Caki2 (cell line): Measurements from ENCODE around the gene IFRD2. TPM values are rescaled to one million over a fixed set of nuclear protein-coding genes. Genes with fewer than 3 reads are reported as not detected.
A peak's percentile ranks its signal among the peaks of the same experiment; 100 is the strongest.
"Not testable (repeated sequence)": the region's sequence is repeated elsewhere in the genome, so short reads cannot be mapped to it uniquely, and the experiment has no call there.

Source experiments
- DNase-seq: peaks from one replicate; pipeline ENCODE4 v3.0.0-alpha.2; 2015; ENCODE audit warnings: low read depth
- in situ Hi-C: cut with HindIII; loops from 2 replicates; pipeline ENCODE4 v1.10.0; 2016; ENCODE audit warnings: low sequenced_read_pairs, low pct_unique_long_range_greater_than_20kb, mixed read lengths
- total RNA-seq: library from RNA; depleted of rRNA; stranded (reverse); fragments of >200 nt; shearing (Covaris generic); gene quantifications from 2 replicates; pipeline ENCODE4 v1.2.3, GENCODE V29; 2014; ENCODE audit warnings: low replicate concordance; rRNA removed

IFRD2 gene
- total RNA-seq, 1 experiment from 2014 or later, result 69.5 TPM

DNA sequence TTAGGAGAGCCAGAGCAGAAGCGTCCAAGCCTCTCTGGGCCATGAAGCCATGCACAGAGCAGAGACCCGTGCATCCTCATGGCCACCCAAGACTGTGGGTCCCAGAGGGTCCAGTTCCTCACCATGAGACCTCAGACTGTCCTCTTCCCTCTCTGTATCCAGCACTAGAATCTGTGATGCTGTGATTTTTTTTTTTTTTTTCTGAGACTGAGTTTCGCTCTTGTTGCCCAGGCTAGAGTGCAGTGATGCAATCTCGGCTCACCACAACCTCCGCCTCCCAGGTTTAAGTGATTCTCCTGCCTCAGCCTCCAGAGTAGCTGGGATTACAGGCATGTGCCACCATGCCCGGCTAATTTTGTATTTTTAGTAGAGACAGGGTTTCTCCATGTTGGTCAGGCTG is 47.4 kb downstream of the IFRD2 start:
- DNase-seq, in situ Hi-C loops: not testable (repeated sequence)

DNA sequence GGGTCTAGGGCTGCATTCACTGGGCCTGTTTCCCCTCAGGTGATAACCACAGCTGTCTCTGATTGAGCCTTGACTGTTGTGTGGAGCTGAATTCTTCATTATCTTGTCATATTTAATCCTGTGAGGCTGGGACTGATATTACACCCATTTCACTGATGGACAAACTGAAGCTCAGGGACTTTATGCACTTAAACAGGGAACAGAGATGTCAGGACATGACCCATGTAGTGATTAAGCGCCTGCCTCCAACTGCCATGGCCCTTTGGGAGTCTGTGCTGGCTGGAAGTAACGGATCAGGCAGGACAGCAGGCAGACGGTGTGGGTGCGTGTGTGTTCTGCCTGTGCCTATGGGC is 48.7 kb downstream of the IFRD2 start:
- in situ Hi-C loops, result no loop called here
- no peak for DNase-seq

DNA sequence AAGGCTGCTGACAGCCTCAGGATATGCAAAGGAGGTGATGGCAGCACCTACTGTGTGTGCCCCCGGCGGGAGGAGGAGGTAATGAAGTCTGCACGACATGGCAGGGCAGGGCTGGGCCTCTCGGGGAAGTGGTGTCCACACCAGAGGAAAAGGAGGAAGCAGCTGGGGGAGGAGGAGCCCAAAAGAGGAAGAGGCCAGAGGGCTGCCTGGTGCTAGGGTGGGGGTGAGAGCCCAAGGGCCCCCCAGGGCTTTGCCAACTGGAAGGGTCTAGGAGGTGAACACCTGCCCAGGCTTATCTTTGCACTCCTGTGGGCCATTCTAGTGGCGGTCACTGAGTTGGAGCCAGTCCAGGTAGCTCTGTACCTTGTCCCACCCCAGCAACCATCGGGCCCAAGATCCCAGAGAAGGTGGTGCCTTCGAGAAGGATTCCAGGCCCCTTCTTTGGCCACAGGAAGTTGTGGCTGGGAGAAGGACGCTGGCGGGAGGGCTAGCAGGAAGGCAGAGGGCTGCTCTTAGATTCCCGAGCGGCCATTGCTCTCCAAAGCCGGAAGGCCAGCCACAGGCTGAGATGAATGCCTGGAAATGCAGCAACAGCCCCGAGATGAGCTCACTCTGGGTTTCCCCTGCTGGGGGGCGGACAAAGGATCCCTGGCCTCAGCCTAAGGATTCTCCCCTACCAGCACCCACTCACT is 49.2 kb downstream of the IFRD2 start:
- no peak for DNase-seq
- in situ Hi-C loops, result no loop called here

DNA sequence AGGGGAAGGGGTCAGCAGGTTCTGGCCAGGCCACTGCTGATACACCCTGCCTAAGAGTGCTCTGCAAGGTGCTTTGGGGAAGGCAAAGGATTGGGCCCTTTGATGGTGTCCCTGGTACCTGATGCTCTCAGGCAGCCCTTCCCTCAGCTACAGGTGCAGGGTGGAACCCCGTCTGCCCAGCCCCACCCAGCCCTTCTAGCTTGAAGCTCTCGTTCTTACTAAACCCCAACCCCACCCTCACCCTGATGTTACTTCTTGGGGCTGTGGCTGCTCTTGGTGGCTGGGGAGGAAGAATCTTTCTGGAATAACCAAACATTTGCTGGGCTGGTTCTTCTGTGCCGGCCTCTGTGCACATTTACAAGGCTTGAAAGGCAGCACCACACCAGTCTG is 49.9 kb downstream of the IFRD2 start:
- in situ Hi-C loops, result no loop called here
- DNase-seq, result no peak

DNA sequence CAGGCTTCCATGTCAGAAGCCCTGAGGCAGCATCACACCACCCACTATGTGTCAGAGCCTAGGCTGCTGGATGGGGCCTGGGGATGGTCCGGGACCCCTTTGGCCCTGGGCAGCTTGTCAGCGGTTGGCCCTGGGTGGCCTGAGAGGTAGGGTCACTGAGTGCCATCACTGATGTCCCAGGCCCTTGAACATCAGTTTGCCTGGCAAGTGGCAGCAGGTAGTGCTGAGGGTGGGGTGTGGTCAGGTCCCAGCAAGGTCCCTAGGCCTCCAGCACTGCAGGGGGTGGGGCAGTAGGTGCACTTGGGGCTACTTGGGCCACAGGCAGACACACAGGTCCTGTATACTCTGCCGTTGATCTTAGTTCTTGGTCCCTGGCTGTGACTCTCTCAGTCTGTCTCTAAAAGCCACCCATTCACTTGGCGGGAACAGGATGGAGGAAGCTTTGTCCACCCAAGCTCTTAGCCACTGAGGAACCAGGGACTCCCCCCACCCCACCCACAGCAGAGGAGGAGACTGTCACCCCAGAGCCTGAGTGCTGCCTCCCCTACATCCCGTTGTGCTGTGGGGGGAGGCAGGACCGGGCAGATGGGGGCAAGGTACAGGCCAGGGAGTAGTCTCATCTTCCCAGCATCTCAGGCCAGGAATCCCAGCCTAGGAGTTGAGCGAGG is 50.4 kb downstream of the IFRD2 start:
- in situ Hi-C loops, result no loop called here

DNA sequence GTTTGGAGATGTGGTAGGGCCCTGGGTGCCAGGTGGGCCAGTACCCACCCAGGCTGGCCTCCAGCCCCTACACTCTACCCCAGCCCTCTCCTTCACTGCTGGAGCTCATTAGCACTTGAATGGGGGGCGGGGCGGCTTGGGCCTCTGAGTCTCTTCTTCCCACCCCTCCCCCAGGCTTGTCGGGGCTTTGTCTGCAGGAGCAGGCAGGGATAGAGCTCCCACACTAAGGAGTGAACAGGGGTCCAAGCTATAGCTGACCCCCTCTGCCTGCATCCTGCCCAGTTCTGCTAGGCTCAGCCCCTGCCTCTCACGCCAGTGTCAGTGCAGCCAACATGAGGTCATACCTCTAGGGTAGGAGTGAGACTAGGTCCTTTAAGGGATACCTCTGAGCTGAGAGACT is 51.1 kb downstream of the IFRD2 start:
- no peak for DNase-seq
- in situ Hi-C loops, result no loop called here

More for the DNA sequence above, 50.4 kb downstream of the IFRD2 start:
- DNase-seq, result no peak

DNA sequence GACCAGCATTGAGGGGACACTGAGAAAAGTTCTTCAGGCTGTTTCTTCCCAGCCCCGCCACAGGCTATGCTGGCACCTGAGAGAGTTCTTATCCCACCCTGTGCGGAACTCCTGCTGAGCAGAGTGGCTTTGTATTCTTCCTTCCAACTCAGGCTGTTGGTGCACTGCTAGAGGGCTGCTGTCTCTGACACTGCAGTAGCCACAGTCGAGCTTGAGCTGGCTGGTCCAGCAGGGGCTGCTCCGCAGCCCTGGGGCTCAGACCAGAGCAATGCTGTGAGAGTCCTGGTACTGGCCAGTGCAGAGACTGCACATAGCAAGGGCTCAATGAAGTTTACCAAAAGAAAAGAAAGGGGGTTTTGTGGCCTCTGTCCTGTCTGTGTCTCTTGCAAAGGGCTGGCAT is 52.6 kb downstream of the IFRD2 start:
- in situ Hi-C loops, result no loop called here
- no peak for DNase-seq

DNA sequence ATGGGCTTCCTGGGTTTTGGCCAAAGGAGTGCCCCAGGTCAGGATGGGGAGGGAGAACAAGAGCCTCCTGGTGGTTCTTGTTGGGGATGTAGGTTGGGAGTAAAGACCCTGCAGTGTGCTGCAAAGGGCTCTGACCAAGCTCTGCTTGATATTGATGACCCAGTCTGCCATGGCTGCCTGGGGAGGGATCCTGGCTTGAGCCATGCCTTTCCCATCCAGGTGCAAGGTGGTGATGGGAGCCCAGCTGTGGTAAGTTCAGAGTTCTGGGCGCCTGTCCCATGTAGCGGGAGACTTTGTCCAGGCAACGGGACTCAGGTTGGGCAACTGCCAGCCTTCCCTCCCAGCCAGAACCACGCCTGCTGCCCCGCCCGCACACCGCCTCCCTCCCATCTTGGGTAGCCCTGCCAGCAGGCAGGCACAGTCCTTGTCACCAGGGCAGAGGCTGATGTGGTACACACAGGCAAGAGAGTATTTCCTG is 53.6 kb downstream of the IFRD2 start:
- in situ Hi-C loops, result no loop called here
- DNase-seq, result peak; percentile 56

DNA sequence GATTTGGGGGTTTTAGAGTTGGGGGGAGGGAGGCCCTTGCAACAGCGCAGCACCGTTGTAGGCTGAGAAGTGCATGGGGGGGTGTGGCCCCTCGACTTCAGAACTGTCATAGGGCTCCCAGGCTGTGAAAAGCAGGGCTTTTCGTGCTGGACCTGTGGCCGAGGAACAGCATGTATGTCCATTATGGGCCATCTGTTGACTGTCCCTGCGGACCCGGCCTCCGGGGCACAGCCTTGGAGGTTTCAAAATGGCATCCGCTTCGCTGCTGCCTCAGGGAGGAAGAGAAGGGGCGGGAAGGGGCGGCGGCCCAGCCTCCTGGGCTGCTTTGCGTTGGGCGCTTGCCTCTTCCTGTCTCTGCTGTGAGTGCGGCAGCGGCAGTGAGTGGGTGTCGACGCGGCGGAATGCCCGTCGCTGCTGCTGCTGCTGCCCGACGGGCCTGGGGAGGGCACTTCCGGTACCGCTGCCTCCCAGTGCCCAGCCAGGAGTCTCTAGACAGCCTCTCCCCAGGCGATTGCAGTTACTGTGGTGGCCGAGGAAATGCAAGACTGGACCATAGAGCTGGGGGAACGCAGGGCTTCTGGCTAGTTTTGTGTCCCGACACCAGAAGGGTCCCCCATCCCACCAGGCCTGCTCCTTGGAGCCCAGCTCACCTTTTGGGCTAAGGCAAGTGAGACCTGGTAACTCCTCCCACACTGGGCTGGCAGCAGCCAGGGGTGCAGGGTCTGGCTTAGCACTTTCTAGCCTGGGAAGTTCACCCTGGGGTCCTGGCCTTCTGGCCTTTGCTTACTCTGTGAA is 54.3 kb downstream of the IFRD2 start:
- peak; percentile 81 for DNase-seq
- in situ Hi-C loops, result no loop called here

Other genes with a start within 250 kb of the IFRD2 start
- gene RBM5, start 203.5 kb downstream of the IFRD2 start, total RNA-seq, result 42.3 and 44.1 TPM in 2 replicates
- gene SEMA3F, start 137.1 kb downstream of the IFRD2 start, total RNA-seq, result 33.5 and 36.1 TPM in 2 replicates
- not detected in 2 replicates for gene GNAT1, start 100.8 kb downstream of the IFRD2 start, total RNA-seq
- not detected in 2 replicates for gene SLC38A3, start 87.2 kb downstream of the IFRD2 start, total RNA-seq
- 100 and 121 TPM in 2 replicates for gene GNAI2, start 56.2 kb downstream of the IFRD2 start, total RNA-seq
- gene SEMA3B, start 23.3 kb downstream of the IFRD2 start, total RNA-seq, result 99.9 and 105 TPM in 2 replicates
- not detected in 2 replicates for gene LSMEM2, start 13.3 kb downstream of the IFRD2 start, total RNA-seq
- gene HYAL3, start 7.0 kb upstream of the IFRD2 start, total RNA-seq, result 2.8 and 3.1 TPM in 2 replicates
- gene NAA80, start 7.0 kb upstream of the IFRD2 start, total RNA-seq, result 8.3 and 12.7 TPM in 2 replicates
- 1.2 TPM in 1 of 2 replicates, not detected in the other for gene HYAL1, start 11.1 kb upstream of the IFRD2 start, total RNA-seq
- gene HYAL2, start 30.3 kb upstream of the IFRD2 start, total RNA-seq, result 61.4 and 92.2 TPM in 2 replicates
- gene TUSC2, start 35.8 kb upstream of the IFRD2 start, total RNA-seq, result 13.7 and 19.0 TPM in 2 replicates
- 37.1 and 38.8 TPM in 2 replicates for gene RASSF1, start 48.4 kb upstream of the IFRD2 start, total RNA-seq
- 3.3 and 10.8 TPM in 2 replicates for gene ZMYND10, start 53.3 kb upstream of the IFRD2 start, total RNA-seq
- gene NPRL2, start 58.3 kb upstream of the IFRD2 start, total RNA-seq, result 19.8 and 26.0 TPM in 2 replicates
- gene CYB561D2, start 58.4 kb upstream of the IFRD2 start, total RNA-seq, result 21.7 and 42.8 TPM in 2 replicates
- 33.9 and 59.0 TPM in 2 replicates for gene TMEM115, start 67.1 kb upstream of the IFRD2 start, total RNA-seq
- 0.03 TPM in 2 replicates for gene CACNA2D2, start 211.2 kb upstream of the IFRD2 start, total RNA-seq